ENCODE measurements around the gene RASAL2.

RASAL2 gene

DNA sequence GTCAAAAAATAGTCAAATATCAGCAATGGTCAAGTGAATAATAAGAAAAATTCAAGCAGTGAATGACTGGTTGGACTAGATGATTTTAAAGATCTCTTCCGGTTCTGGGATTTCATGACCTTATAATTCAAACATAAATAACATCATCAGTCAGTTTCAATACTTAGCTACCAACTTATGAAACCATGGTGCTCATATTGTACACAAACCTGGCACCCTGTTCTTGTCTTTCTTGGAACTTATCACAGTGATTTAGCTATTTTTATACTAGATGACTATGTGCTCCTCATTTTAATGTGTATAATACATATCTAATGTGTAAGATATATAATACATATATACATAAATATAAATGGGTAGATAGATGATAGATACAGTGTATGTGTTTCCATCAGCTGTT lies 245.9 kb downstream of the RASAL2 start:
- Histone ChIP-seq H3K4me3 (ENCODE audit: insufficient read depth, low read length, poor library complexity, severe bottlenecking) (no peak overlapping the region), H3F3A (ENCODE audit: insufficient read depth) (no peaks in the 10 kb centered on the region), H3K27ac (ENCODE audit: low read depth, low read length) (no peak overlapping the region), H3K4me2 (ENCODE audit: low read depth, low read length, poor library complexity, severe bottlenecking) (no peak overlapping the region), H3K27me3 (ENCODE audit: low read length) (no peaks in the 10 kb centered on the region), H2AFZ (ENCODE audit: low read depth, low read length, severe bottlenecking) (no peak overlapping the region), H4K20me1 (ENCODE audit: low read depth, low read length) (no peaks in the 10 kb centered on the region), H3K9me3 (ENCODE audit: insufficient read depth, low read length) (no peaks in the 10 kb centered on the region), H3K79me2 (ENCODE audit: insufficient read depth, low read length) (no peaks in the 10 kb centered on the region), H3K36me3 (ENCODE audit: low read length) (no peaks in the 10 kb centered on the region), H3K9ac (ENCODE audit: low read length) (no peak overlapping the region), H3K9me2 (replicated peaks; ENCODE audit: insufficient read depth, low read length) (no peaks in the 10 kb centered on the region)
- TF ChIP-seq EZH2phosphoT487 (conservative IDR thresholded peaks at IDR 0.05; ENCODE audit: low read length), result no peak
- TF ChIP-seq CTCF (IDR thresholded peaks at IDR 0.05; ENCODE audit: insufficient read depth, low read length, poor library complexity, severe bottlenecking), result no peak

- Histone ChIP-seq H3K9me2 (replicated peaks; ENCODE audit: insufficient read depth, low read length) (no peaks in the 10 kb centered on the region), H4K20me1 (ENCODE audit: low read depth, low read length) (no peaks in the 10 kb centered on the region), H3K36me3 (ENCODE audit: low read length) (no peaks in the 10 kb centered on the region), H3F3A (ENCODE audit: insufficient read depth) (no peaks in the 10 kb centered on the region), H3K9me3 (ENCODE audit: insufficient read depth, low read length) (no peaks in the 10 kb centered on the region), H3K27ac (ENCODE audit: low read depth, low read length) (no peak overlapping the region), H3K4me3 (ENCODE audit: insufficient read depth, low read length, poor library complexity, severe bottlenecking) (no peak overlapping the region), H3K27me3 (ENCODE audit: low read length) (no peaks in the 10 kb centered on the region), H3K4me2 (ENCODE audit: low read depth, low read length, poor library complexity, severe bottlenecking) (no peak overlapping the region), H2AFZ (ENCODE audit: low read depth, low read length, severe bottlenecking) (no peak overlapping the region), H3K79me2 (ENCODE audit: insufficient read depth, low read length) (no peaks in the 10 kb centered on the region), H3K9ac (ENCODE audit: low read length) (no peak overlapping the region)
- TF ChIP-seq EZH2phosphoT487 (conservative IDR thresholded peaks at IDR 0.05; ENCODE audit: low read length) (no peak), CTCF (IDR thresholded peaks at IDR 0.05; ENCODE audit: insufficient read depth, low read length, poor library complexity, severe bottlenecking) (no peak)
Observed at GRCh38 chr1:178341261-178341956, 247.5 kb downstream of the RASAL2 start.

GRCh38 chr1:178342745-178343144 lies 248.8 kb downstream of the RASAL2 start:
- Histone ChIP-seq H3K36me3 (ENCODE audit: low read length) (no peaks in the 10 kb centered on the region), H3K27me3 (ENCODE audit: low read length) (no peaks in the 10 kb centered on the region), H3K79me2 (ENCODE audit: insufficient read depth, low read length) (no peaks in the 10 kb centered on the region), H3K4me3 (ENCODE audit: insufficient read depth, low read length, poor library complexity, severe bottlenecking) (no peak overlapping the region), H4K20me1 (ENCODE audit: low read depth, low read length) (no peaks in the 10 kb centered on the region; the same call in 1 of the 2 replicates), H3K4me2 (ENCODE audit: low read depth, low read length, poor library complexity, severe bottlenecking) (no peak overlapping the region), H3F3A (ENCODE audit: insufficient read depth) (no peaks in the 10 kb centered on the region), H3K27ac (ENCODE audit: low read depth, low read length) (no peak overlapping the region), H3K9me3 (ENCODE audit: insufficient read depth, low read length) (no peaks in the 10 kb centered on the region), H2AFZ (ENCODE audit: low read depth, low read length, severe bottlenecking) (no peak overlapping the region), H3K9ac (ENCODE audit: low read length) (no peak overlapping the region), H3K9me2 (replicated peaks; ENCODE audit: insufficient read depth, low read length) (no peaks in the 10 kb centered on the region)
- no peak for TF ChIP-seq CTCF (IDR thresholded peaks at IDR 0.05; ENCODE audit: insufficient read depth, low read length, poor library complexity, severe bottlenecking)
- no peak for TF ChIP-seq EZH2phosphoT487 (conservative IDR thresholded peaks at IDR 0.05; ENCODE audit: low read length)
